Fibroblast of lung (primary cell): Measurements from ENCODE around the gene RTL10. TPM values are rescaled to one million over a fixed set of nuclear protein-coding genes. Genes with fewer than 3 reads are reported as not detected.

Experiments used
- DNase-seq, 2 donors: peaks; one replicate each; pipeline versions ENCODE4 v3.0.0 to v3.0.0-alpha.2; 2010; ENCODE audit warnings: low read depth in 2 of 2
- H2AFZ ChIP-seq: 2 replicates; pipeline ENCODE4 v1.5.1; 2012; ENCODE audit warnings: low read length, control low read depth, inconsistent platforms
- H3K27ac ChIP-seq: 2 replicates; pipeline ENCODE4 v1.5.1; 2011; ENCODE audit warnings: low read length, control low read depth; ENCODE audit not compliant: insufficient read depth
- H3K27me3 ChIP-seq: 2 replicates; pipeline ENCODE4 v1.5.1; 2011; ENCODE audit warnings: mild to moderate bottlenecking, low read length; ENCODE audit not compliant: control insufficient read depth, insufficient read depth
- H3K36me3 ChIP-seq: 2 replicates; pipeline ENCODE4 v1.5.1; 2011; ENCODE audit warnings: low read length; ENCODE audit not compliant: control insufficient read depth, insufficient read depth
- H3K4me1 ChIP-seq: 2 replicates; pipeline ENCODE4 v1.5.1; 2011; ENCODE audit warnings: low read length; ENCODE audit not compliant: control insufficient read depth, insufficient read depth; ENCODE audit errors: extremely low read depth
- H3K4me2 ChIP-seq: 2 replicates; pipeline ENCODE4 v1.5.1; 2011; ENCODE audit warnings: low read length, control low read depth; ENCODE audit not compliant: insufficient read depth; ENCODE audit errors: extremely low read depth
- H3K4me3 ChIP-seq, 4 experiments: fragments of 200-600 bp in 1 of 4; sonication (generic) in 1 of 4; replicated peaks in 1 of 4; 2 replicates each; pipeline ENCODE4 v1.5.1; 2011 to 2016; ENCODE audit warnings: low read length in 4 of 4, low read depth in 3 of 4, mild to moderate bottlenecking in 3 of 4, control low read depth in 2 of 4, inconsistent platforms in 1 of 4, mixed read lengths in 1 of 4; ENCODE audit not compliant: insufficient read depth in 1 of 4; ENCODE audit errors: control extremely low read depth in 1 of 4
- H3K79me2 ChIP-seq: 2 replicates; pipeline ENCODE4 v1.5.1; 2012; ENCODE audit warnings: mild to moderate bottlenecking, low read length, inconsistent platforms; ENCODE audit not compliant: control insufficient read depth, insufficient read depth
- H3K9ac ChIP-seq: 2 replicates; pipeline ENCODE4 v1.5.1; 2011; ENCODE audit warnings: mild to moderate bottlenecking, low read length, control low read depth; ENCODE audit not compliant: insufficient read depth
- H3K9me3 ChIP-seq: 2 replicates; pipeline ENCODE4 v1.5.1; 2012; ENCODE audit warnings: low read depth, low read length; ENCODE audit not compliant: control insufficient read depth, insufficient read depth
- H4K20me1 ChIP-seq: 2 replicates; pipeline ENCODE4 v1.5.1; 2011; ENCODE audit warnings: low read length; ENCODE audit not compliant: control insufficient read depth, insufficient read depth; ENCODE audit errors: extremely low read depth
- EZH2 ChIP-seq: IDR thresholded peaks from 2 replicates; pipeline ENCODE4 v1.5.1; 2012; ENCODE audit warnings: low read length, control low read depth, mild to moderate bottlenecking; ENCODE audit errors: missing control alignments
- polyA plus RNA-seq, 2 donors: library from polyadenylated mRNA; depleted of rRNA in 1 of 2; stranded (reverse) in 1 of 2; unstranded in 1 of 2; fragments of >200 nt; gene quantifications; 2 replicates each; pipeline ENCODE4 v1.2.1, GENCODE V29; 2011 to 2012; ENCODE audit warnings: missing spikeins in 1 of 2
- total RNA-seq: library from RNA; depleted of rRNA; stranded (reverse); fragments of >200 nt; gene quantifications from 2 replicates; pipeline ENCODE4 v1.2.1, GENCODE V29; 2014
- TF ChIP-seq, protein P1 (sequence below), 2 donors: IDR thresholded peaks in 1 of 2; conservative IDR thresholded peaks in 1 of 2; 1 replicate in 1 of 2; 2 replicates in 1 of 2; pipeline ENCODE4 v1.5.1; 2011 to 2012; ENCODE audit warnings: low read length in 2 of 2, control low read depth in 1 of 2, inconsistent platforms in 1 of 2, low read depth in 1 of 2, mild to moderate bottlenecking in 1 of 2

The RTL10 gene
- total and polyA plus RNA-seq, 2 donors (not counting 1 experiment from before 2014, with no cell fraction given) = 6.5 to 7.3 TPM

DNA sequence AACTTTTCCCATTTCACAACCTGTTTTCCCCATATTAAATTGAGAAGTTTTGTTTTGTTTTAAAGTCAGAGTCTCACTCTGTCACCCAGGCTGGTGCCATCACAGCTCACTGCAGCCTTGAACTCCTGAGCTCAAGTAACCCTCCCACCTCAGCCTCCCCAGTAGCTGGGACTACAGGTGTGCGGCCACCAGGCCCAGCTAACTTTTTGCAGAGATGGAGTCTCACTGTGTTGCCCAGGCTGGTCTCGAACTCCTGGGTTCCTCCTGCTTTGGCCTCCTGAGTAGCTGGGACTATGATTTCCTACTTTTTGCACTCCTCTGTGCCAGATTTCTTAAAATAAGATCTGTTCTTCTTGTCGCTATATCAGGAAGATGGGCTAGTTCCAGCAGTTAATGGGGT, 44.9 kb downstream of the RTL10 start:
- DNase-seq = no peak
- H3K36me3 ChIP-seq = no peaks in the 10 kb centered on the region
- no peak overlapping the region for H3K4me2 ChIP-seq
- no peaks in the 10 kb centered on the region for H3K4me1 ChIP-seq
- TF ChIP-seq, protein P1, sequence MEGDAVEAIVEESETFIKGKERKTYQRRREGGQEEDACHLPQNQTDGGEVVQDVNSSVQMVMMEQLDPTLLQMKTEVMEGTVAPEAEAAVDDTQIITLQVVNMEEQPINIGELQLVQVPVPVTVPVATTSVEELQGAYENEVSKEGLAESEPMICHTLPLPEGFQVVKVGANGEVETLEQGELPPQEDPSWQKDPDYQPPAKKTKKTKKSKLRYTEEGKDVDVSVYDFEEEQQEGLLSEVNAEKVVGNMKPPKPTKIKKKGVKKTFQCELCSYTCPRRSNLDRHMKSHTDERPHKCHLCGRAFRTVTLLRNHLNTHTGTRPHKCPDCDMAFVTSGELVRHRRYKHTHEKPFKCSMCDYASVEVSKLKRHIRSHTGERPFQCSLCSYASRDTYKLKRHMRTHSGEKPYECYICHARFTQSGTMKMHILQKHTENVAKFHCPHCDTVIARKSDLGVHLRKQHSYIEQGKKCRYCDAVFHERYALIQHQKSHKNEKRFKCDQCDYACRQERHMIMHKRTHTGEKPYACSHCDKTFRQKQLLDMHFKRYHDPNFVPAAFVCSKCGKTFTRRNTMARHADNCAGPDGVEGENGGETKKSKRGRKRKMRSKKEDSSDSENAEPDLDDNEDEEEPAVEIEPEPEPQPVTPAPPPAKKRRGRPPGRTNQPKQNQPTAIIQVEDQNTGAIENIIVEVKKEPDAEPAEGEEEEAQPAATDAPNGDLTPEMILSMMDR (conservative IDR thresholded peaks at IDR 0.05 in 1 of 2, IDR thresholded peaks at IDR 0.05 in 1 of 2; ENCODE audit: low read depth in 1 of 2, low read length in 2 of 2) = no peak
- no peak for TF ChIP-seq EZH2
- no peak overlapping the region for H3K4me3 ChIP-seq
- H3K9ac ChIP-seq = no peak overlapping the region
- no peaks in the 10 kb centered on the region for H3K9me3 ChIP-seq
- H4K20me1 ChIP-seq = no peaks in the 10 kb centered on the region
- no peaks in the 10 kb centered on the region for H3K79me2 ChIP-seq
- H2AFZ ChIP-seq = no peak overlapping the region
- H3K27me3 ChIP-seq = no peaks in the 10 kb centered on the region
- no peak overlapping the region for H3K27ac ChIP-seq

DNA sequence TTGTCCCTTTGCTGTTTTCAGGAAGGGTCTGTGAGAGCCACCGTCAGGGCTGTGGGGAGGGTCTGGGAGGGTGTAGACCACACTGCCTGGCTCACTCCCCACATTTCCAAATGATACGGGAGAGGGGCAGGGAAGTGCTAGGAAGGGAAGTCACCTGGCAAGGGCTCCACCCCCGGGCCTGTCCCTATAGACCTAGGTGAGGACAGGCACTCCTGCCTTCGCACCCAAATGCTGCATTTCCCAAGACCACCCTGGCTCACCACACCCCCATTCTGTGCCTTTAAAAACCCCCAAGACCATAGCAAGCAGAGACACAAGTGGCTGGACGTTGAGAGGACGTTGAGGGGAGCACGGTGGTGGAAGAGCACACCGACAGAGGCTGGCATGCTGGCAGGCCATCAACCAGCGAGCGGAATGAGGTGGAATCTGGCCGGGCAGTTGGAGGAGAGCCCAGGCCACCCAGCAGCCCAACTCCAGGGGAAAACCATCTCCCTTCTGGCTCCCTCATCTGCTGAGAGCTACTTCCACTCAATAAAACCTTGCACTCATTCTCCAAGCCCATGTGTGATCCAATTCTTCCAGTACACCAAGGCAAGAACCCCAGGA, 45.7 kb downstream of the RTL10 start:
- H4K20me1 ChIP-seq = no peaks in the 10 kb centered on the region
- no peaks in the 10 kb centered on the region for H3K4me1 ChIP-seq
- H3K4me3 ChIP-seq = no peak overlapping the region
- no peaks in the 10 kb centered on the region for H3K79me2 ChIP-seq
- DNase-seq = no peak
- no peak overlapping the region for H3K4me2 ChIP-seq
- H3K9ac ChIP-seq = no peak overlapping the region
- TF ChIP-seq, protein P1 (conservative IDR thresholded peaks at IDR 0.05 in 1 of 2, IDR thresholded peaks at IDR 0.05 in 1 of 2; ENCODE audit: low read depth in 1 of 2, low read length in 2 of 2) = no peak
- no peak for TF ChIP-seq EZH2
- no peak overlapping the region for H2AFZ ChIP-seq
- H3K36me3 ChIP-seq = no peaks in the 10 kb centered on the region
- no peaks in the 10 kb centered on the region for H3K27me3 ChIP-seq
- no peaks in the 10 kb centered on the region for H3K9me3 ChIP-seq
- H3K27ac ChIP-seq = no peak overlapping the region

DNA sequence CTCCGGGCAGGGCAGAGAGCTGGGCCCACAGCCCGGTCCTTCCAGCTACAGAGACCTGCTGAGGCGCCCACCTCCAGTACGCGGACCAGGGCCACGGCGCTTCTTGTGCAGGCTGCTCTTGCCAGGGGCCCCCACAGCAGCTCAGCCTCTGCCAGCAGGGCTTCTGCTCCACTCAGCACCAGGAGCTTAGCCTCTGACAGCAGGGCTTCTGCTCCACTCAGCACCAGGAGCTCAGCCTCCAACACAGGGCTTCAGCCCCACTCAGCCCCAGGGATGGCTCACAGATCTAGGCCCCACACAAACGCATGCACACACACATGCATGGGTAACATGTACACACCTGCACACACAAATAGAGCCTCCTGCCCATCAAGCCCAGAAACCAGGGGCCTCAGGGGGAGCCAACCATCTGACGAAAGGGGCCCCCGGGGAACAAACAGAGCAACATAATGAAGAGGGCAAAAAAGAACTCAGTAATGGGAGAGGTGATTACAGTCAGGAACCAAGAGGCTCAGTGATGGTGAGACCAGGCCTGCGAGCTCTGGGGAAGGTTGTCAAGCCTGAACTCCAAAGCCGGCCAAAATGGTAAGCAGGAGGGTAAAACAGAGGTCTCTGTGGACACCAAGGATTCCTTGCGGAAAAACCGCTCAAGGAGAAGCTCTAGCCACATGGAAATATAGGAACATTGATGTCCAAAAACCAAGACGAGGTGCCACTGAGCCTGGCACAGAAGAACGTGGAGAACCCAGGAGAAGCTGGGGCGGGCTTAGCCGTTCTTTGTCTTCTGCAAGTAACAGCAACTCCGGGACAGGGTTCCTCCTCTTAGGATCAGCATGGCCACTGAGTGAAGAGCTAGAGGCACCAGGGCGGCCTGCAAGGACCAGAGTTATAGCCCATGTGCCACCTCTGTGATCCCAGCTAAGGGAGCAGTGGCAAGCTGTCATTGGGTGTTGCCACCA, 46.5 kb downstream of the RTL10 start:
- Histone ChIP-seq H3K79me2 (no peaks in the 10 kb centered on the region), H3K9ac (no peak overlapping the region), H3K27ac (no peak overlapping the region), H3K4me2 (no peak overlapping the region), H3K9me3 (no peaks in the 10 kb centered on the region), H3K36me3 (no peaks in the 10 kb centered on the region), H2AFZ (no peak overlapping the region), H4K20me1 (no peaks in the 10 kb centered on the region), H3K4me1 (no peaks in the 10 kb centered on the region), H3K27me3 (no peaks in the 10 kb centered on the region), H3K4me3 (no peak overlapping the region)
- TF ChIP-seq, protein P1 (conservative IDR thresholded peaks at IDR 0.05 in 1 of 2, IDR thresholded peaks at IDR 0.05 in 1 of 2; ENCODE audit: low read depth in 1 of 2, low read length in 2 of 2) = no peak
- TF ChIP-seq EZH2 = no peak
- no peak for DNase-seq
